Stomach smooth muscle (tissue), 2 donors: Measurements from ENCODE around the gene FLAD1.

ENCODE experiments used
- H3K27ac ChIP-seq: one replicate; pipeline ENCODE4 v1.7.0; 2013; ENCODE audit warnings: mild to moderate bottlenecking, low read length, inconsistent platforms
- H3K27me3 ChIP-seq, 2 donors: one replicate each; pipeline ENCODE4 v1.7.0; 2013; ENCODE audit warnings: low read length in 2 of 2; ENCODE audit not compliant: insufficient read depth in 2 of 2, control insufficient read depth in 1 of 2
- H3K36me3 ChIP-seq, 2 donors: one replicate each; pipeline ENCODE4 v1.7.0; 2013; ENCODE audit warnings: low read length in 2 of 2; ENCODE audit not compliant: control insufficient read depth in 2 of 2, insufficient read depth in 2 of 2
- H3K4me1 ChIP-seq: one replicate; pipeline ENCODE4 v1.7.0; 2013; ENCODE audit warnings: low read length; ENCODE audit not compliant: control insufficient read depth, insufficient read depth
- H3K4me3 ChIP-seq, 2 donors: one replicate each; pipeline ENCODE4 v1.7.0; 2013; ENCODE audit warnings: low read length in 2 of 2
- H3K9ac ChIP-seq, 2 donors: one replicate each; pipeline ENCODE4 v1.7.0; 2013; ENCODE audit warnings: low read length in 2 of 2, mild to moderate bottlenecking in 1 of 2
- H3K9me3 ChIP-seq, 2 donors: one replicate each; pipeline ENCODE4 v1.7.0; 2013; ENCODE audit warnings: low read length in 2 of 2; ENCODE audit not compliant: control insufficient read depth in 2 of 2
- donor health status: healthy.
- donor health status: Pancreatic carcinoma.

Gene FLAD1

DNA sequence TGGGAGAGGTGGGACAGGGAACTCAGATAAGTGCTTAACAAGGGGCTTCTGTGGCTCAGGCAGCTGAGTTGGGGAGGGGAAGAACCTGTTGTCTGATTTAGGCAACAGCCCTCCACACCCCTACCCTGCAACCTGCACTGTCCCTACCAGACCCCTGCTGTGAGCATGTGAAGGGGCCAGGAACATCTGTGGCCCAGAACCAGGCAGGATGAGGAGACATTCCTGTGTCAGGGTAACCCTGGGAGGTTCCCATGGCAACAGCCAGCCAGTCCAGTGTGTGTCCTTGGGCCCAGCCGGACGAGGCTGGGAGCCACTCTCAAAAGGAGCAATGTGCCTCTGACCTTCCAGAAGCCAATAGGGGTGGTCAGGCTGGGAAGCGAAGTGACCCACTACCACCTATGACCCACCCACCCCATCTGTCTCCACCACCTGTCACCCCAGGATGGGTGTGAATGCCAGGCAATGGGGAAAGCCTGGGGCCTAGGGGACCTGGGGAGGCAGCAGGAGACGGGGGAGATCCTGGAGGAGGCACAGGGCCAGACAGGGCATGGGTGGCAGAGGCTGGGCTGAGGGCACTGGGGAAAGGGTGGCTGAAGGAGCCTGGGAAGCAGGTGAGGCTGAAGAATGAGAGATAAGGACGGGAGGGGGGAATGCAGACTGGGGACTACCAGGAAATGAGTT is 41.7 kb upstream of the FLAD1 start:
- Histone ChIP-seq H3K9ac (peak overlapping the region in 1 of 2 donors; percentile 21), H3K9me3 (no peaks in the 10 kb centered on the region), H3K27ac (no peak overlapping the region), H3K4me3 (no peak overlapping the region), H3K36me3 (peaks cover 4 to 15% of the 10 kb centered on the region in 2 donors), H3K27me3 (no peaks in the 10 kb centered on the region), H3K4me1 (peaks cover 33% of the 10 kb centered on the region)

DNA sequence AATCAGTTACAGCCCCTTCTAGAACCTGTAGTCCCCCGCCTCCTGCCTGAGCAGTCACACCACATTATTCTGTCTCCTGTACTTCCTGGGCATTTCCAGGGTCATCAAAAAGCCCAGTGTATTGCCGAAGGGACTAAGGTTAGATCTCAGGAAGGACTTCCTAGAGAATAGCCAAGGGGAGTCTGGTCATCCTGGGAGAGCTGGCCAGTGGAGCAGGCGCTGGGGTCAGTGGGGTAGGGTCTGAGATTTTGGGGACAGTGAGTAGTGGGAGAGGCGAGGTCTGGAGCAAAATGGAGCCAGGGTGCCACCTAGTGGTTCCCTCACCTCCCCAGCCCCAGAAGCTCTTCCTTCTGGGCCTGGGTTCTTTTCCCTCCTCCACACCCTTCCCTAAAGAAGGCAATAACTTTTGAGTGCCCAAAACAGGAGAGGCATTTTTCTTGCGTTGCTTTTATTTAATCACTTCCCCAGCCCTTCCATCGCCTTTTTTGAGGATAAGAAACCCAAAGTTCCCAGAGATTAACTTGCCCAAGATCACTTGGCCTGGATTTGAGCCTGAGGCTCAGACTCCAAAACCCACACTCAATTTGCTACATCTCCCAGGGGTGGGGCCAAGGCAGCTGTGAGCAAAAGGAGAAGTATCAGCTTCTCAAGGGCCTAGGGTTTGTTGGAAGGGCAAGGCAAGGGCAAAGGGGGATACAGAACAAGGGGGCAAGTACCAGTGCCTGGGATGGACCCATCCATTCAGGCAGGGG is 39.3 kb upstream of the FLAD1 start:
- peaks cover 16 to 32% of the 10 kb centered on the region in 2 donors for H3K36me3 ChIP-seq
- H3K4me3 ChIP-seq, result no peak overlapping the region
- peak overlapping the region; percentile 31 for H3K27ac ChIP-seq
- no peaks in the 10 kb centered on the region for H3K9me3 ChIP-seq
- H3K9ac ChIP-seq, result no peak overlapping the region
- H3K4me1 ChIP-seq, result peaks cover 23% of the 10 kb centered on the region
- no peaks in the 10 kb centered on the region for H3K27me3 ChIP-seq

DNA sequence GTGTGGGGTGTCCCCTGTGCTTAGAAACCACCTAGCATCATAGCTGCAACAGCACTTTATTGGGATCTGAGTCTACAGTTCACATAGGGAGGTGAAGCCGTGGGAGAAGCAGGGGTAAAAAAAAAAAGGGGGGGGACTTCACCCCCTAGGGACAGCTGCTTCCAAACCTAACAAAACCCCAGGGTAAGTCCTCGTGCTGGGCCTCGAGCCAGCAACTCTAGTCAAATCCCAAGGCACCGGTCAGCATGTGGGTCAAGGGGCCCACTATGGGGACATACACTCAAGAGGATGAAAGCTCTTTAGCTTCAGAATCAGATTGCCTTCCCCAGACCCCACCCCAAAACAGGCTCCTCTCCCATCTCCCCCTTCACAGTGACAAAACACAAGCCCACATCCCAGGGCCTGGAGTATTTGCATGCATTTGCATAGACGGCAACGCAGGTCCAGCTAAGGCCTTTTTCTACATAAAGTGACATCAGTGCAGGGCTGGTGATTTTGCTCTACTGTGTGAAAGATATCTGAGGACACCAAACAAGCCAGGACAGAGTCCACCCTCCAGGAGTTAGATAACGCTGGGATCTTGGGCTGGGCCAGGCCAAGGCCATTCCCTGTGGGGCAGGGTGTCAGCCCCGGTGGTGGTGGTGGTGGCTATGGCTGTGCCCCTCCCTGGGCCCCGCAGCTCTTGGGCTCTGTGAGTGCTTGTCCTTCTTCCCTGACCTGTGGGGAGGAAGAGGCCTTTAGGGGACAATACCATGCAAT is 38.6 kb upstream of the FLAD1 start:
- Histone ChIP-seq H3K9ac (no peak overlapping the region), H3K4me3 (no peak overlapping the region), H3K4me1 (peaks cover 23% of the 10 kb centered on the region), H3K36me3 (peaks cover 16 to 33% of the 10 kb centered on the region in 2 donors), H3K9me3 (no peaks in the 10 kb centered on the region), H3K27ac (peak overlapping the region; percentile 31), H3K27me3 (no peaks in the 10 kb centered on the region)

DNA sequence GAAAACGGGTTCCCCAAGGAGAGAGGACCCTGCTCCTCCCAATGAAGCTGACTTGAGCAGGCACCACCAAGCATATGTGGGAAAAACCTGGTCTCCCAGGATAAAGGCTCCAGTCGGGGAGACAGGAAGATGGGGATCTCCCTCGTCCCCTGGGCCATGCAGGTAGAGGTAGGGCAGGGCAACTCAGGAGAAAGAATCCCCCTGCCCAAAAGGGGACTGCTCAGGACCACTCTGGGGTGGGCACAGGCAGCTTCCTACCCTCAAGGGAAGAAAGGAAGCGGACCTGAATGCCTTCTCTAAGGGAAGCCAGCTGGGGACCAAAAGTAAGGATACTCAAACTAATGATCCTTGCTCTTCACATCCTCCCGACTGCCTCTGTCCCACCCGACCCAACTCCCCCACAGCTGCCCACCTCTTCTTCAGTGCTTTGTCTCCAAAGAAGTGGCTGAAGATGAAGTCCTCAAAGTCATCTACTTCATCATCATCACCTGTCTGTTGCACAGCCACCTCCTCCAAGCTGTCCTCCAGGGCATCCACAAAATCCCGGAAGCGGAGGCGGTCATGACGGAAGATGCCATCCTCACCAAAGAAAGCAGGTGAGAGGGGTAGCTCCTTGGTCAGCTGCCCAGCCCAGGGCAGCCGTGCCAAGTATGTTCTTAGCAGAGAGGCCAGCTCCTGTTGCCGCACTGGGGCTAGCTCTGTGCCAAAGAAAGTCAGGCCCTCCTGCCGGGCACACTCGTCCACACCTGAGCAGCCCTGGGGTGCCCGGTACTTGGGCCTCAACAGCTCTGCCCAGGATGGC is 37.8 kb upstream of the FLAD1 start:
- Histone ChIP-seq H3K4me1 (peaks cover 18% of the 10 kb centered on the region), H3K27ac (peak overlapping the region; percentile 2), H3K27me3 (no peaks in the 10 kb centered on the region), H3K9ac (no peak overlapping the region), H3K4me3 (no peak overlapping the region), H3K36me3 (peaks cover 17 to 33% of the 10 kb centered on the region in 2 donors), H3K9me3 (no peaks in the 10 kb centered on the region)

DNA sequence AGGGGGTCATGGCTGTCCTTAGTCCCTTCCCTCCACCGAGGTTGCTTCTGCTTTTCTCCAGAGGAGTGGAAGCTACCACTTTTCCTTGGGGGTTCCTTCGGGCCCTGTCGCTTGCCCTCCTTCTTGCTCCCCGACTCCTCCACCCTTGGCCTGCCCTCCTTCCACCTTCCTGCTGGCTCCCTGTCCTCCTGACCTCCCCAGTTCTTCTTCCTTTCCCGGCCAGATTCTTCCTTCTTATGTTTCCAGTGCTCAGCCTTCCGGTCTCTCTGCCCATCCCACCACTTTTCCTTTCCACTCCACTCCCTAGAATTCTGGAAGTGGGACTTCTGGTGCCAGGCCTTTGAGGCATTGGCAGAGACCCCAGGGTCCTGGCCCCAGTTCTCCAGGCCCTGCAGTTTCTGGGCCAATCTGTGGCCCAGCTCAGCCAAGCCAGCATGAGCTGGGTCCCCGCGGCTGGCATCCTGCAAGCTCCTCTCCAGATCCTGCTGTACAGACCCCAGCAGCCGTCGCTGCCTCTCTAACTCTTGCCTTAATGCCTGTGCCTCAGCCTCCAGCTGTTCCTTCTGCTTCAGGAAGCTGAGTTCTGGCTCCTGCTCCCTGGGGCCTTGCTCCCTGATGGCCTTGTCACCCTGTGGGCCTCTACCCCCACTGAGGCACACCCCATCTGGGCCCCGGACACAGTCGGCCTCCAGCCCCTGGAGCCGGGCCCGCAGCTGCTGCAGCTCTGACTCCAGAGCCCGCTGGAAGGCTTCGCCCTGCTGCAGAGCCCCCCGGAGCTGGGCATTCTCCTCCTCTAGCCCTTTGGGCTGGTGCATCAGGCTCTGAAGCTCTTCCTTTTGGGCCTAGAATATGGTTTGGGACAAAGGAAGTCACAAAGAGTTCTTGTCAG is 36.9 kb upstream of the FLAD1 start:
- H3K9ac ChIP-seq, result no peak overlapping the region
- H3K27me3 ChIP-seq, result no peaks in the 10 kb centered on the region
- no peaks in the 10 kb centered on the region for H3K9me3 ChIP-seq
- H3K4me1 ChIP-seq, result peaks cover 18% of the 10 kb centered on the region
- H3K27ac ChIP-seq, result no peak overlapping the region
- H3K4me3 ChIP-seq, result no peak overlapping the region
- peaks cover 26 to 41% of the 10 kb centered on the region in 2 donors for H3K36me3 ChIP-seq

DNA sequence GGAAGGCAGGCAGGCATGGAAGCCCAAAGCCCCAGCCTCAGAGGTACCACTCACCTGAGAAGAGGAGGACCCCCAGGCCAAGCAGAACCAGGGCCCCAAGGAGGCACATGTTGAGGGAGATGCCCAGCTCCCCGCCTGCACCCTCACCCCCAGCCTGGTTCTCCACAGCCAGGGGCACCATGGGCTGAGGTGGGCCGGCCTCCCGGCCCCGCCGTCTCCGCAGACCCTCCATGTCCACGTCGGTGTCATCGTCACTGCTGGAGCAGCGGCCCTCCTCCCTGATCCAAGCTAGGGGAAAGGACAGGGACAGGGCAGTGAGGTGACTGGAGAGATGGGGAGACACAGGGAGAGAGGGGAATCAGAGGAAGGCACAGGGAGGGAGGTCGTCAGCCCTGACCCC is 35.1 kb upstream of the FLAD1 start:
- Histone ChIP-seq H3K9me3 (no peaks in the 10 kb centered on the region), H3K27me3 (no peaks in the 10 kb centered on the region), H3K4me3 (no peak overlapping the region), H3K9ac (no peak overlapping the region), H3K36me3 (peaks cover 27 to 44% of the 10 kb centered on the region in 2 donors), H3K27ac (no peak overlapping the region), H3K4me1 (peaks cover 20% of the 10 kb centered on the region)

DNA sequence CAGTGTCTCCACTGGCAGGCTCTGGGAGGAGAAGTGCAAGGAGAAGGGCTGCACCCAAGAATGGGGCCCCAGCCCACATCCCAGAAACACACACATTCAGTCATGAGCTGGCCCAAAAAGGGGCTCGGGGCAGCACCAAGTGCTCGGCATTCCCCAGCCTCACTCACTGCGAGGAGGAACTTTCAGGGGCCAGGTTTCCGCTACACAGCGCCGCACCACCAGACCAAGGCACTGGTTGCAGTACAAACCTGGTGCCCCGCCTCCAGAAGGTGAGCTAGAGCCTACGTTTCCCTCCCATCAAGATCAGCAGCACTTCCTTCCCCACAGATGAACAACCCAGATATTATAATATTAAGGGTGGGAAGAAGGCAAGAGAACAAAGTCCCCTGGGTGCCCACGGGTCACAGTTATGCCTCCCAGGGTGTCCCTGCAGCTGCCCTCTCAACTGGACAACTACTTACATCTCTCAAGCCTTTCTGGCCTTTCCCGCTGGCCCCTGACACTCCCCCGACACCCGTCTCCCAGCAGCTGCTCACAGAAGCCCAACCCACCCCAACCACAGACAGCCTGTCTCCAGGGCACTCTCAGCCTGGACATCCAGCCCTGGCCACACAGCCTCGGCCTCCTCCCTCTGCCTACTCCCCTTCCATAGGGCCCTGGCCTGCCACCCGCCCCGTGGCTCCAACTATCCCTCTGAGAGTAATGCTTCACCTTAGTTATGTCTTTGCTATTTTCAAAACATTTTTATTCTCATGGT is 31.1 kb upstream of the FLAD1 start:
- H3K9me3 ChIP-seq, result no peaks in the 10 kb centered on the region
- H3K27me3 ChIP-seq, result no peaks in the 10 kb centered on the region
- no peak overlapping the region for H3K27ac ChIP-seq
- peak overlapping the region in 1 of 2 donors; percentile 8 for H3K4me3 ChIP-seq
- peak overlapping the region in 1 of 2 donors; percentile 21 for H3K9ac ChIP-seq
- H3K36me3 ChIP-seq, result peaks cover 23 to 26% of the 10 kb centered on the region in 2 donors
- peaks cover 44% of the 10 kb centered on the region for H3K4me1 ChIP-seq

DNA sequence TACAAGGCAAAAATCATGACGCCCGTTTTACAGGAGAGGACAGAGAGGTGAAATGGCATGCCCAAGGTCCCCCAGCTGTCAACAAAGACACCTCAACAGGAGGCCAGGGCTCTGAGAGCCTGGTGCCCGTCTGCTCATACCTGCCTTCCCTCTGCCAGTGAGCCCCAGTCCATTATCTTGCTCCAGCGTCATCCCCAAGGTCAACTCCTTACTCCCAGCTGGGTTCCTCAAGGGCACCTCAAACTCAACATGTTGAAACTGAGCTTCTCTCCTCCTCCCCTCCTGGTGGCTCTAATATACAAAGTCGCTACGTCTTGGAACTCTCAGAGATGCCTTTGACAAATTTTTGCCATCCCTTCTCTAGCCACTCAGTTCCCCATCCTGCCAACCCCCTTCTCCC is 30.5 kb upstream of the FLAD1 start:
- H3K27me3 ChIP-seq, result no peaks in the 10 kb centered on the region
- peak overlapping the region in 1 of 2 donors; percentile 54 for H3K4me3 ChIP-seq
- peaks cover 19 to 22% of the 10 kb centered on the region in 2 donors for H3K36me3 ChIP-seq
- H3K4me1 ChIP-seq, result peaks cover 49% of the 10 kb centered on the region
- no peaks in the 10 kb centered on the region for H3K9me3 ChIP-seq
- H3K27ac ChIP-seq, result no peak overlapping the region
- H3K9ac ChIP-seq, result peak overlapping the region in 1 of 2 donors; percentile 21

DNA sequence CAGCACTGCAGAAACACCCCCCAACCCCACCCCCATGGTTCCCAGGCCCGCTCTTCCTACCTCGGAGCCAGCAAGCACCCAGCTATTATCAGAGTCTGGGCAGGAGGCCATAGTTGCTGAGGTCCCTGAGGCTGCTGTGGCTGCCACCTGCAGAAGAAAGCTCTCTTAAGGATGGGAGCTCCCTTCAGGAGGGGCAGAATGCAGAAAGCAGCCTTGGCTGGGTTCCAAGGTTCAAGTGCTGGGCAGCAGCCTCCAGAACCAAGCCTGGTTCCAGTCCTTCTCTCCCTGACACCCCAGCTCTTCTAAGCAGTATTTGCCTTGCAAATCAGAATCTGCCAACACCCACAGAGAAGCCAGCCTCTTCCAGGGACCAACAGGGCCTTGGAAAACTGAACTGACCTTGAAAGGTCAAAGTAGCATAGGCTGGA is 29.5 kb upstream of the FLAD1 start:
- H3K27me3 ChIP-seq, result no peaks in the 10 kb centered on the region
- peak overlapping the region; percentile 45 to 54 for H3K4me3 ChIP-seq
- H3K9ac ChIP-seq, result peak overlapping the region in 1 of 2 donors; percentile 3
- H3K4me1 ChIP-seq, result peaks cover 49% of the 10 kb centered on the region
- no peak overlapping the region for H3K27ac ChIP-seq
- peaks cover 12 to 16% of the 10 kb centered on the region in 2 donors for H3K36me3 ChIP-seq
- H3K9me3 ChIP-seq, result no peaks in the 10 kb centered on the region
